ENCODE data around the gene PTGDR2.

The PTGDR2 gene

GRCh38 chr11:60809249-60809648 is 46.5 kb downstream of the PTGDR2 start:
- DNase-seq, result no peak

- DNase-seq, result no peak
These were observed 52.3 kb downstream of the PTGDR2 start for GRCh38 chr11:60803273-60803936.

GRCh38 chr11:60801194-60801593 is 54.6 kb downstream of the PTGDR2 start:
- no peak for DNase-seq

Data from CD4-positive, alpha-beta T cell treated with Interleukin-21 for 1 hour (primary cell).